Aorta (tissue), 5 donors: ENCODE measurements around the gene ALKBH5. TPM values are rescaled to one million over a fixed set of nuclear protein-coding genes. Genes with fewer than 3 reads are reported as not detected.

Experiments used
- ATAC-seq: fragments of 200-7000 bp; cut with Tn5 transposase; one replicate; pipeline ENCODE4 v1.9.1; 2022; ENCODE audit warnings: moderate library complexity; ENCODE audit not compliant: low FRiP score
- DNase-seq, 2 donors: peaks; one replicate each; pipeline ENCODE4 v3.0.0-alpha.2; 2020
- H3K27ac ChIP-seq, 2 donors: one replicate each; pipeline ENCODE4 v1.5.1; 2013; ENCODE audit warnings: low read length in 2 of 2, mild to moderate bottlenecking in 2 of 2, moderate library complexity in 2 of 2, control low read depth in 1 of 2, inconsistent platforms in 1 of 2, low read depth in 1 of 2
- H3K27me3 ChIP-seq, 2 donors: one replicate each; pipeline ENCODE4 v1.6.1; 2013; ENCODE audit warnings: control low read depth in 1 of 2, low read length in 1 of 2, mild to moderate bottlenecking in 1 of 2, moderate library complexity in 1 of 2; ENCODE audit not compliant: insufficient read depth in 2 of 2, control insufficient read depth in 1 of 2
- H3K36me3 ChIP-seq, 2 donors: one replicate each; pipeline ENCODE4 v1.6.1; 2013; ENCODE audit warnings: control low read depth in 1 of 2, low read length in 1 of 2, mild to moderate bottlenecking in 1 of 2; ENCODE audit not compliant: insufficient read depth in 2 of 2, control insufficient read depth in 1 of 2
- H3K4me1 ChIP-seq, 2 donors: one replicate each; pipeline ENCODE4 v1.6.1; 2013; ENCODE audit warnings: low read length in 2 of 2, control low read depth in 1 of 2, mild to moderate bottlenecking in 1 of 2, moderate library complexity in 1 of 2; ENCODE audit not compliant: insufficient read depth in 2 of 2, control insufficient read depth in 1 of 2
- H3K4me3 ChIP-seq, 2 donors: one replicate each; pipeline ENCODE4 v1.5.1; 2013; ENCODE audit warnings: low read length in 2 of 2, control low read depth in 1 of 2, mild to moderate bottlenecking in 1 of 2
- H3K9me3 ChIP-seq: one replicate; pipeline ENCODE4 v1.6.1; 2013; ENCODE audit warnings: mild to moderate bottlenecking, low read length; ENCODE audit not compliant: control insufficient read depth
- WGBS, 2 donors: extraction: QIAGEN DNeasy Blood & Tissue Kit; methylation state at CpG; one replicate each; pipeline ENCODE4 v1.1.7; 2013; 5-methylcytosine and 5-hydroxymethylcytosine counted together
- intact Hi-C, 2 donors: fragments of 100-400 bp; cut with DNase I; formaldehyde crosslinking; loops; one replicate each; pipeline versions ENCODE4 v1.14.2 to v1.15.0; 2022
- polyA plus RNA-seq, 2 donors: library from polyadenylated mRNA; stranded (reverse); fragments of 200-250 nt; gene quantifications; one replicate each; pipeline ENCODE4 v1.2.3, GENCODE V29; 2013
- total RNA-seq, 2 donors: library from RNA; stranded (reverse); fragmentation: NEBNext Ultra II Directional; extraction: Animal tissue kit (Norgen Biotek cat#: 25700); gene quantifications; one replicate each; pipeline ENCODE4 v1.2.1, GENCODE V29; 2021
- donor health status: healthy with polysubstance abuse.
- donor health status: Bipolar disorder and iron deficiency.
- donor health status: DM: no; HTN: no; CAD: no.
- donor health status: DM: no; HTN: no; CAD: no.
- donor health status: DM: yes; HTN: yes; CAD: no.

Gene ALKBH5
- total and polyA plus RNA-seq, 4 donors, result 33.0 to 114 (median 66.0) TPM

DNA sequence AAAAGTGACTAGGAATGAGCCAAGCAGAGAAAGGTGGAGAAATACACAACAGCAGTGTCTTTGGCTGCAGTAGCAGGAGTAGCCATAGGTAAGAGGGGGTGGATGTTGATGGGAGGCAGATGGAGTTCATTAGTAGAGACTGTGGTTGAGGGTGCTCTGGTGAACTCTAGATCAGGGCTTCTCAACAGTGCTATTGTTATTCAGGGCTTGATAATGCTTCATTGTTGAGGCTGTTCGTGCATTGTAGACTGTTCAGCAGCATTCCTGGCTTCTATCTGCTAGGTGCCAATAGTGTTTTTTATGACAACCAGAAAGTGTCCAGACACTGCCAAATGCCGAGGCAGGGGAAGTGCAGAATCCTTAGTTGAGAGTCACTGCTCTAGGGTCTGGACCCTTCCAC lies 3.6 kb downstream of the ALKBH5 start:
- H3K36me3 ChIP-seq, result no peaks in the 10 kb centered on the region
- no peaks in the 10 kb centered on the region for H3K9me3 ChIP-seq
- ATAC-seq (no peak), DNase-seq (no peak)
- H3K4me3 ChIP-seq, result peak overlapping the region; percentile 45 to 58
- peaks cover 4 to 9% of the 10 kb centered on the region in 2 donors for H3K4me1 ChIP-seq
- intact Hi-C loops, result no loop called here
- 2 to 4% methylated on average over 2 of the region's 2 CpGs for WGBS, 2 donors
- no peak overlapping the region for H3K27ac ChIP-seq
- no peaks in the 10 kb centered on the region for H3K27me3 ChIP-seq

DNA sequence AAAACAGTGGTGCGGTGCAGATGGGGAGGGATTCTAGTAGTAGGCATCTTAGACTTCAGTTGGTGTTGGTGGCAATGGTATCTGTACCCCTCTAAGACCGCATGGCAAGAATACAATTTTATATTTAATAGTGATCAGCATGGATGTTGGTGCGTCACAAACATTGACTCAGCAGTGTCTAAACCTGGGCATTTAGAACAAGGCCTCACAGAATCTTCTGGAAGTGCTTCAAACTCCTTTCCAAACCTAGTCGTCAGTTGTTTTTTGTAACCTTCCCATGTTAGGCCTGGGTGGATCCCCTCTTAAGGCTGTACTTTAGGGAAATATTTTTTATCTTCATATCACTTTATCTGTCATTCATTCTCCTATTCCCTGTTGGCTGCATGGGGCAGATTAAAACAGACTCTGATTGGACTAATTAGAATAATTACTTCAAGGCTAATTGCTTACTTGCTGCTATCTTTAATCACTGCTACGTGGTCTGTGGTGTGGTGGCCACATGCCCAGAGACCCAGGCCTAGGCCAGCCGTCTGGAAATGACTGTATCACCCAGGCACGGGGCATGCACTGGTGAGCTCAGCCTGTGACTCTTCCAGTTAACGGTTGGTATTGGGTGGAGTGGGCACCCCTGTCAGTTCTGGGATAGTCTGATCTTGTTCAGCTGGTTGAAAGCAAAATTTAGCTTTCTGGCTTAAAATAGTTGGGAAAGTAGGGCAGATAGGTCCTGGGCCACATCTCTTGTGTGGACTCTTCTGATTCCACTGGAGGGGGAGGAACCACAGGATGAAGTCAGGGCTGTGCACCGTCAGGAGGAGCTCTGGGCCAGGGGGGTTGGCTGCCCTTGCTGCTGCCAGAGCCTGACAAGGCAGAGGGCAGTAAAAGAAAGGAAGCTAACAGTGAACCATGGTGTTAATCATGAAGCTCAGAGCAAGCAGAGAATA lies 4.5 kb downstream of the ALKBH5 start:
- no peaks in the 10 kb centered on the region for H3K9me3 ChIP-seq
- H3K27me3 ChIP-seq, result no peaks in the 10 kb centered on the region
- peak overlapping the region; percentile 45 to 58 for H3K4me3 ChIP-seq
- intact Hi-C loops, result no loop called here
- no peaks in the 10 kb centered on the region for H3K36me3 ChIP-seq
- no peak for ATAC-seq
- peak; percentile 65 to 82 for DNase-seq
- WGBS, 2 donors, result 6 to 8% methylated on average over 9 of the region's 9 CpGs
- H3K27ac ChIP-seq, result peak overlapping the region in 1 of 2 donors; percentile 25
- H3K4me1 ChIP-seq, result peaks cover 4 to 9% of the 10 kb centered on the region in 2 donors

DNA sequence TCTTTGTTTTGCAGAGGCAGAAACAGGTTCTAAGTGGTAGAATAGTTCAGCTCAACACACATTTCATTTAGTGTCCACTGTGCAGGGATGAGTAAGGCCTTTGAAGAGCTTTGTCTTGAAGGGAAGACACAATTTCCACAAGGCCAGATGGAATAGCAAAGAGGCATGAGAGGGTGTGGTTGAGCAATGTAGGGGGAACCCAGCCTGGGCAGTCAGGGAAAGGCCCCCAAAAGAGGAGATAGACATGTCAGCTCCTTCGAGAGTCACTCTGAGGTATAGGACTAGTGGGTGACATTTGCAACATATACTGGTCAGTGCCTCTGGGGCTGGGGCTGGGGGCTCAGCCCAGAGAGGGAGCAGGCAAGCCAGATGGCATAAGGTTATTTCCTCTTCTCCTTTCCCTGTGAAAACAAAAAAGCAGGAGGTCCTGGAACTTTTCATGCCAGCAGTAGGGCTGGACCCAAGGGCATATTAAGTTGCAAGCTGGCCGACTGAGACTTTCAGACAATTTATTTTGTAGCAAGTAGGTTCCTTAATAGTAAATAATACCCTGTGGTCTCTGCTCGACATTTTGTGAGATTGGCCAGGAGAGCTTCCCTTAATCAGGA lies 7.1 kb downstream of the ALKBH5 start:
- Histone ChIP-seq H3K27ac (peak overlapping the region in 1 of 2 donors; percentile 5), H3K27me3 (no peaks in the 10 kb centered on the region)
- ATAC-seq, result no peak

DNA sequence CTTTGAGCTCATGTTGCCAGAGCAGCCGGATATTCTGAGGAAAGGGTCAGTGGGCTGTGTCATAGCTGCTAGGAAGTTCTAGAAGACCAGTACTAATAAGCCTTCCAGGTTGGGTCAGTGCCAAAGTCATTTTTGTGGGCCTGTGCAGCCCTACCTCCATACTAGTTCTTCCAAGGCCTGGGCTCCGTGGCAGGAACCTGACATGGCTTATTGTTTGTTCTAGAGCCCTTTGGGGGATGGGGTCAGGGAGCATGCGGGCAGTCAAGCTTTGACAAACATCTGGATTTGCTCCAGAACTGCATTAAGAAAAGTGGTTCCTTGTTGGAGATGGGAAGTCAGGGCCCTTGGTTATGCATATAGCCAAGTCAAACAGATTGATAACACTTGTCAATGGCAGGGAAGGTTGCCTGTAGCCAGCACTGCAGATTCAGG lies 7.6 kb downstream of the ALKBH5 start:
- H3K4me1 ChIP-seq, result peaks cover 4 to 6% of the 10 kb centered on the region in 2 donors
- intact Hi-C loops, result no loop called here
- peak; percentile 41 for ATAC-seq
- H3K36me3 ChIP-seq, result peaks cover 0 to 9% of the 10 kb centered on the region in 2 donors
- WGBS, 2 donors, result 9% methylated on average over 3 of the region's 3 CpGs
- H3K27ac ChIP-seq, result no peak overlapping the region
- no peak for DNase-seq
- no peaks in the 10 kb centered on the region for H3K9me3 ChIP-seq
- H3K27me3 ChIP-seq, result no peaks in the 10 kb centered on the region
- H3K4me3 ChIP-seq, result no peak overlapping the region

More for the DNA sequence above, 7.1 kb downstream of the ALKBH5 start:
- H3K4me3 ChIP-seq, result no peak overlapping the region
- WGBS, 2 donors, result 24 to 26% methylated on average over 3 of the region's 3 CpGs
- intact Hi-C loops, result no loop called here
- no peak for DNase-seq
- H3K36me3 ChIP-seq, result peaks cover 0 to 7% of the 10 kb centered on the region in 2 donors
- H3K9me3 ChIP-seq, result no peaks in the 10 kb centered on the region
- H3K4me1 ChIP-seq, result peaks cover 5 to 6% of the 10 kb centered on the region in 2 donors

DNA sequence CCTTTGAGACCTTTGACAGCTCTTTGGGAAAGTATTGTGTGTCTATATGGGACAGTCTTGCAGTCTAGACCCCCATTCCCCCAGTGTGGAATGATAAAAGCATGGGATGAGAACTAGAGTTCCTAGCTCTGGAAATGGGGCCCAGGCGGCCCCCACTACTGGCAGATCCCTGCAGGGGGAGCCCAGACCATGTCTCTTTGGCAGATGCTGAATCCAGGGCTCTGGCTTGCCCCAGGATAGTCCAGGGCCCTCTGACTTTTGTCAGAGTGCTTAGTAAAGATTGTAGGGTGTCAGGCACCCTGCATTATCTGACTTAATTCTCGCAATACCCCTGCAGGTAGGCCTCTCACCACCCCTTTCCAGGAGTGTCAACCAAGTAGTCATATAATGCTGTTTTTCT lies 8.3 kb downstream of the ALKBH5 start:
- DNase-seq (no peak), ATAC-seq (no peak)
- Histone ChIP-seq H3K4me1 (peaks cover 4 to 6% of the 10 kb centered on the region in 2 donors), H3K4me3 (no peak overlapping the region), H3K27ac (no peak overlapping the region), H3K27me3 (no peaks in the 10 kb centered on the region), H3K9me3 (no peaks in the 10 kb centered on the region), H3K36me3 (peaks cover 0 to 10% of the 10 kb centered on the region in 2 donors)
- 80 to 83% methylated on average over 2 of the region's 2 CpGs for WGBS, 2 donors
- intact Hi-C loops, result no loop called here

DNA sequence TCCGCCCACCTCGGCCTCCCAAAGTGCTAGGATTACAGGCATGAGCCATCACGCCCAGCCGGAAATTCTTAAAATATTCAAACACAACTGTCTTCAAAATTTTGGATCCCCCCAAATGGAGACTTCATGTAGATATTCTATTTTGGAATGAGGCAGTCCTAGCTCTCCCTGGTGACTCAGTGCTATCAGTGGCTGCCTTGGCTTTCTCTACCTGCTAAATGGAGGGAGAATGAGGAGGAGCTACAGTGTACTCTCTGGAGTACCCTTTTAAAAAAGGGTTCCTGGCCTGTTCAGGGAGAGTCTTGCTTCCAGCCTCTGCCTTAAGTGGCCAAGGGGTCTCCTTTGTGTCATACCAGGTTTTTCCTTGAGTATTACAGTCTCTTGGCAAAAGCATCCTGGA lies 10.8 kb downstream of the ALKBH5 start:
- H3K36me3 ChIP-seq, result peaks cover 0 to 16% of the 10 kb centered on the region in 2 donors

DNA sequence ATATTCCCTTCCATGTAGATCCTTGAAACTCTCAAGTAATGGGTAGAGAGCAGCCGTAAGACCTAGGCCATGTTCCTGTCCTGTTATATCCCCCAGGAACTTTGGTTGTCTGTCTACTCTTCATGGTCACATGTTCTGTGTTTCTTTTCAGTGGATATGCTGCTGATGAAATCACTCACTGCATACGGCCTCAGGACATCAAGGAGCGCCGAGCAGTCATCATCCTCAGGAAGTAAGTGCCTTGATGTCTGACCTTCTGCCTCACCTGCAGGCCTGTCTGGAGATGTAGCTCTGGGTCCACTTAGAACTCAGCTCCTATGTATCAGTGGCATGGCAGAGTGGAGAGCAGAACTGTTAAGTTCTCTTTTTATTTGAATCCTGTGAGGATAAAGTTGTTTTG lies 11.2 kb downstream of the ALKBH5 start:
- Histone ChIP-seq H3K9me3 (no peaks in the 10 kb centered on the region), H3K4me1 (peaks cover 0 to 4% of the 10 kb centered on the region in 2 donors), H3K36me3 (peaks cover 0 to 16% of the 10 kb centered on the region in 2 donors), H3K27me3 (no peaks in the 10 kb centered on the region), H3K4me3 (no peak overlapping the region), H3K27ac (no peak overlapping the region)
- ATAC-seq (no peak), DNase-seq (no peak)
- intact Hi-C loops, result no loop called here
- 72 to 77% methylated on average over 4 of the region's 4 CpGs for WGBS, 2 donors

More for the DNA sequence above, 10.8 kb downstream of the ALKBH5 start:
- no peaks in the 10 kb centered on the region for H3K27me3 ChIP-seq
- ATAC-seq, result no peak
- H3K27ac ChIP-seq, result no peak overlapping the region
- DNase-seq, result no peak
- no peaks in the 10 kb centered on the region for H3K9me3 ChIP-seq
- H3K4me3 ChIP-seq, result no peak overlapping the region
- peaks cover under 1 to 6% of the 10 kb centered on the region in 2 donors for H3K4me1 ChIP-seq
- intact Hi-C loops, result no loop called here
- WGBS, 2 donors, result 89 to 90% methylated on average over 4 of the region's 4 CpGs

DNA sequence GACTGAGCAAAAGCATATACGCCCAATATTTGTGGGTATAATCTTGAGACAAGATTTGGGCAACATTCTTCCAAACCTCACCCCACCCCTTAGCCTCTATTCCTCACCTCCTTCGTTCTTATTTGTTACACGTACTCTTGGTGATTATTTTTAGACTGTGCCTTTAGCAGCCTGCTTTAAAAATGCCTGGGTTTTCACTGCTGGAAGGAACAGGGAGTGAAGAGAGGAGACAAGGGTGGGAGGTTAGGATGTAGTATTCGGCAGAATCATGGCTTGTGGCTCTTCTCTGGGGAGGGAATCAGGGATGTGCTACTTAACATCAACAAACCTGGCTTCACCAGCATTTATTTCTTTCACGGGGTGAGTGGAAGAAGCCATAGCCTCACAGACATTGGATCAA lies 11.6 kb downstream of the ALKBH5 start:
- intact Hi-C loops, result no loop called here
- Histone ChIP-seq H3K27ac (no peak overlapping the region), H3K4me1 (peaks cover 0 to 4% of the 10 kb centered on the region in 2 donors), H3K27me3 (no peaks in the 10 kb centered on the region), H3K36me3 (peaks cover 3 to 16% of the 10 kb centered on the region in 2 donors), H3K9me3 (no peaks in the 10 kb centered on the region), H3K4me3 (no peak overlapping the region)
- 60 to 61% methylated on average over 5 of the region's 5 CpGs for WGBS, 2 donors
- no peak for DNase-seq
- no peak for ATAC-seq
